ENCODE measurements around the gene SULT2A1. TPM values are rescaled to one million over a fixed set of nuclear protein-coding genes. Genes with fewer than 3 reads are reported as not detected.
"Not testable (repeated sequence)": the region's sequence is repeated elsewhere in the genome, so short reads cannot be mapped to it uniquely, and the experiment has no call there.

SULT2A1 gene, protein sequence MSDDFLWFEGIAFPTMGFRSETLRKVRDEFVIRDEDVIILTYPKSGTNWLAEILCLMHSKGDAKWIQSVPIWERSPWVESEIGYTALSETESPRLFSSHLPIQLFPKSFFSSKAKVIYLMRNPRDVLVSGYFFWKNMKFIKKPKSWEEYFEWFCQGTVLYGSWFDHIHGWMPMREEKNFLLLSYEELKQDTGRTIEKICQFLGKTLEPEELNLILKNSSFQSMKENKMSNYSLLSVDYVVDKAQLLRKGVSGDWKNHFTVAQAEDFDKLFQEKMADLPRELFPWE
- not detected in 2 replicates for total RNA-seq

DNA sequence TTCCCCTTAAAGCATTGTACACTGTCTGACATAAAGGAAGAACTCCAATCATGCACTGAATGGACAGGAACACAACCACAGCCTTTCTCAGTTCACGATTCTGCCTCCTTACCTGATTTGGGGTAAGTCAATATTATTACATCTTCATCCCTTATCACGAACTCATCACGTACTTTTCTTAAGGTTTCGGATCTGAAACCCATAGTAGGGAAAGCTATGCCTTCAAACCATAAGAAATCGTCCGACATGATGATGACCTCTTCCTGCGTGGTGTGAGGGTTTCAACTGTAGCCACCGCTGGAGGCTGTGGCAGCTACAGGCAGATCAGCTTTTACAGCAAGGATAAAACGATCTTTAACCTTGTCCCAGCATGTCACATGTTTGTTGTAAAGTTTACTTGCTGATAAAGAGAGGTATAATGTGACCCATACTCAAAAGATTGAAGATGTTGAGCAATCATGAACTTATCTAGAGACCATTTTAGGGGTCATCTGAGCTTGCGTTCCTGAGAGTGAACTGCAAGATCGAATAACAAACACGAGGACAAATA is at the start of gene SULT2A1:
SULT2A1 (minus strand) TSS at position 306 of the 550 bp plus-strand sequence; CDS start at position 248, 58 bp downstream.
- DNase-seq (ENCODE audit: low read depth, low spot score): no peak

DNA sequence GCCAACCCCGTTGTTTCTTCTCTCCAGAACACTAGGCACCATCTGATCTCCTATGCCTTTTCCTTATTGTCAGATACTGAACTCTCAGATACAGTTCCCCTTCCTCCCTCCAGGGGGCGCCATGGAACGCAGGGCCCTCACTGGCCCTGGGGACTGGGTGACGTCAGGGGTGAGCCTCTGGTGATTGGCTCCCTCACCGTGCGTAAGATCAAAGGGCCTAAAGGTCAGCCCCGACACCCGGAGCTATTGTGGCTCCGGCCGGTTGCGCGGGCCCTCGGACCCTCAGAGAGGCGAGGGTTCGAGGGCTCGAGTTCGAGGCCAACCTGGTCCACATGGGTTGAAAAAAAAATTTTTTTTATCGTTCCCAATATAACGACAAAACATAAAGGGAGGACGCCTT is 42.5 kb upstream of the SULT2A1 start:
- DNase-seq (ENCODE audit: low read depth, low spot score): not testable (repeated sequence)

DNA sequence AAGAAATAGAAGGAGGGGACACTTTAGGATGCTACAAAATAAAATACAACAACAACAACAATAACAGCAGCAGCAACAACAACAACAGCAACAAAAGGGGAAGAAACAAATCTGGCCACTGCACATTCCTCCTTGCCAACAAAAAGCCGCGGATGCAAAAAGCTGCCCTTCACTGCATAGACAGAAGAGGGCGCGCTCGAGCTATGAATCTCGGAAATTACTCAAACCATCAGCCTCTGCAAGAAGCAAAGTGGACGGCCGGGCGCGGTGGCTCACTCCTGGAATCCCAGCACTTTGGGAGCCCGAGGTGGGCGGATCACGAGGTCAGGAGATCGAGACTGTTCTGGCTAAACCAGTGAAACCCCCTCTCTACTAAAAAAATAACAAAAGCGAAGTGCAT is 34.0 kb upstream of the SULT2A1 start:
- DNase-seq (ENCODE audit: low read depth, low spot score): not testable (repeated sequence)

DNA sequence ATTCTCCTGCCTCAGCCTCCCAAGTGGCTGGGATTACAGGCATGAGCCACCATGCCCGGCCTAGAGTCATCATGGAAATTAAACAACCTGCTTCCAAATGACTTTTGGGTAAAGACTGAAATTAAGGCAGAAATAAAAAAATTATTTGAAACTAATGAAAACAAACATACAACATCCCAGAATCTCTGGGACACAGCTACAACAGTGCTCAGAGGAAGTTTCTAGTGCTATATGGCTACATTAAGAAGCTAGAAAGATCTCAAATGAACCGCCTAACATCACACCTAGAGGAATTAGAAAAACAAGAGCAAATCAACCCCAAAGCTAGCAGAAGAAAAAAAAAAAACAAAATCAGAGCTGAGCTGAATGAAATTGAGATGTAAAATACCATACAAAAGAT is 24.1 kb upstream of the SULT2A1 start:
- not testable (repeated sequence) for DNase-seq (ENCODE audit: low read depth, low spot score)

- not testable (repeated sequence) for DNase-seq (ENCODE audit: low read depth, low spot score)
Observed at GRCh38 chr19:47909350-47909749, 23.2 kb upstream of the SULT2A1 start.

DNA sequence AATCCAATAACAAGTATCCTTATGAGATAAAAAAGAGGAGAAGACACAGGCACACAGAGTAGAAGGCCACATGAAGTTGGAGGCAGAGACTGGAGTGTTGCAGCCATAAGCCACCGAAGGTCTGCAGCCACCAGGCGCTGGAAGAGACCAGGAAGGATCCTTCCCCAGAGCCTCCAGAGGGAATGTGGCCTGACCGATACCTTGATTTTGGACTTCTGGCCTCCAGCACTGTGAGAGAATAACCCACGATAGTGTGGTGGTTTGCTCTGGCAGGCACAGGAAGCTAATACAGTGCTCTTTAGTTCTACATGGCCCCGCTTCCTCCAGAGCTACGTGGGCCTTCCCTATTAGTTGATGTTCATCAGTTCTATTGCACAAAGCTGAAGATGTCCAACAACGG is 15.3 kb upstream of the SULT2A1 start:
- no peak for DNase-seq (ENCODE audit: low read depth, low spot score)

- DNase-seq (ENCODE audit: low read depth, low spot score): no peak
Observed at GRCh38 chr19:47899335-47899734, 13.2 kb upstream of the SULT2A1 start.

- no peak for DNase-seq (ENCODE audit: low read depth, low spot score)
Observed at GRCh38 chr19:47897861-47898260, 11.7 kb upstream of the SULT2A1 start.

DNA sequence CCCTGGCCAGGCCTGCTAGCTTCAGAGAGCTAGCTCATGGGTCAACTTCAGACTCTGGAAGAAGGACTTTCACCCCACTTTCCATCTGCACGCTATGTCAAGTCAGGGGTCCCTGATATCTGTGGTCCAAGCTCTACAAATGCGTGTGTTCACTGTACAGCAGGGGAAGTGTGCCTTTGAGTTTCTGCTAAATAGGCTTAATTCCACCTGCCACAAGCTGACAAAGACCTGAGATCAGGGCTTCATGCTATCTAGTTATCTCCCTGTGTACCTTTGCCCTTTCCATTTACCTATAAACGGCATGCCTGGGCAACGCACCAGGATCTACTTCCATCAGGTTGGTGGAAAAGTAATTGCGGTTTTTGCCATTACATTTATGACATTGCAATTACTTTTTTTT is 10.7 kb upstream of the SULT2A1 start:
- no peak for DNase-seq (ENCODE audit: low read depth, low spot score)

DNA sequence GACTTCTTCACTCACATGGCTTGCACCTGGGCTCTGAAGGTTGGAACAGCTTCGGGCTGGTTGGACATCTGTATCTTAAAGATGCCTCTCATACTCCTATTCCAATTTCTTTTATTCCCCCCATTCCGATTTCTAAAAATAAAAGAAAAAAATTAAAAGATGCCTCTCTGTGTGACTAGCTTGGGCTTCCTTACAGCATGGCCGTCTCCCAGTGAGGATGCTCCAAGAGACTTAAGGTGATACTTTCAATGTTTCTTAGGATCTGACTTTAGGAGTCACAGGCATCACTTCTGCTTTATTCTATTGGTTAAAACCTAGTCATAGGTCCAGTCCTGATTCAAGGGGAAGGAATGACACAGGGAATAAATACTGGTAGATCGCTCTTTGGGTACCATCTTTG is 9.9 kb upstream of the SULT2A1 start:
- DNase-seq (ENCODE audit: low read depth, low spot score): no peak

- no peak for DNase-seq (ENCODE audit: low read depth, low spot score)
Observed at GRCh38 chr19:47895165-47895782, 9.2 kb upstream of the SULT2A1 start.

DNA sequence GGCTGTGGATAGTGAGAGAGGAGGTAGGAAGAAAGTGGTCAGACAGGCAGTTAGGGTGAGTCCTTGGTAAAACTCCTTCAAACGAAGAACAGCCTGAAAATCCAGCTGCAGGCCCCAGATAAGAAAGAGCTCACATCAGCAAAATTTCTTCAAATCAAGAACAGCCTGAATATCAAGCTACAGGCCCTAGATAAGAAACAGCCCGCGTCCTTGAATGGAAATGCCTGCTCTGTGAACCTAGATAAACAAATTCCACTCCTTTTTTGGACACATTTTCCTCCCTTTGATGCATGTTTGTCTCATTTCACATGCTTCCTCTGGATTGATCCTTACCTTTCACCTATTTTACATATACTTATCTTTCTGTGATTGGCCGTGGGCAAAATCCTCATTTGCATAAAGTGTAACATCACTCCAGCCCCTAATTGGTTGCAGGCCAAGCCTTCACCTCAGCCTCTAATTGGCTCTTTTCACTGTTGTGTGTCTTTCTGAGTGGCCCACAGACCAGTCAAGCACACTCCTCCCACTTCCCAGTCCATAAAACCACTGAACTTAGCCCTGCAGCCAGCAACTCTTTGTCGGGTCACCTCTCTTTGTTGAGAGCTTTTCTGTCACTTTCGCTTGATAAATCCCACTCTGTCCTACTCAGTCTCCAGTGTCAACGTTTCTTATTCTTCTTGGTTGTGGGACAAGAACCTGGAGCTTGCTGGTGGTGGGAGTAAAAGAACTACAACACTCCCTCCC is 6.0 kb upstream of the SULT2A1 start:
- DNase-seq (ENCODE audit: low read depth, low spot score): peak; percentile 7

GRCh38 chr19:47891622-47891922 is 5.5 kb upstream of the SULT2A1 start:
- DNase-seq (ENCODE audit: low read depth, low spot score): no peak

- DNase-seq (ENCODE audit: low read depth, low spot score): no peak
Observed at GRCh38 chr19:47890865-47891621, 4.9 kb upstream of the SULT2A1 start.

- DNase-seq (ENCODE audit: low read depth, low spot score): no peak
Observed at GRCh38 chr19:47885067-47885463, 1.1 kb downstream of the SULT2A1 start.

DNA sequence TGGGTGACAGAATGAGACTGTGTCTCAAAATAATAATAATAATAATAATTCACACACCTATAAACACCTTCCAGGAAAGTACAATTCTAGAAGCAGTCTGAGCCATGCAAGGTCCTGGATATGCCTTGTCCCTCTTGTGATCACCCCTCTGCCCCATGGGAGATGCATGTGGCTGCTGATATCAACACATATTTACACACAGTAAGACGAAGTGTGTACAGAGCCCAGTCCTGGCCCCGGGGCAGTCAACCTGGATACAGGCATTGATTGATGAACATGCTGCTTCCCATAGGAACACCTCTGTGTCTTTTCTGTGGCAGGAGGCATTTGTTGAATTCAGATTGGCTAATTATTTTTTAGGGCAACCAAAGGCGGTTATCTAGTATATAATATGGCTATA is 3.2 kb downstream of the SULT2A1 start:
- DNase-seq (ENCODE audit: low read depth, low spot score): no peak

- DNase-seq (ENCODE audit: low read depth, low spot score): no peak
Observed at GRCh38 chr19:47881757-47882156, 4.4 kb downstream of the SULT2A1 start.

DNA sequence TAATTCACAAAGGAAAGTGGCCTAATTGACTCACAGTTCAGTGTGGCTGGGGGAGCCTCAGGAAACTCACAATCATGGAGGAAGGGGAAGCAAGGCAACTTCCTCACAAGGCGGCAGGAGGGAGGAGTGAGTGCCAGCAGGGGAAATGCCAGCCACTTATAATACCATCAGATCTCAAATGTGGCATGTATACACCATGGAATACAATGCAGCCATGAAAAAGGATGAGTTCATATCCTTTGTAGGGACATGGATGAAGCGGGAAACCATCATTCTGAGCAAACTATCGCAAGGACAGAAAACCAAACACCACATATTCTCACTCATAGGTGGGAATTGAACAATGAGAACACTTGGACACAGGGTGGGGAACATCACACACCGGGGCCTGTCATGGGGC is 6.7 kb downstream of the SULT2A1 start:
- DNase-seq (ENCODE audit: low read depth, low spot score): not testable (repeated sequence)

DNA sequence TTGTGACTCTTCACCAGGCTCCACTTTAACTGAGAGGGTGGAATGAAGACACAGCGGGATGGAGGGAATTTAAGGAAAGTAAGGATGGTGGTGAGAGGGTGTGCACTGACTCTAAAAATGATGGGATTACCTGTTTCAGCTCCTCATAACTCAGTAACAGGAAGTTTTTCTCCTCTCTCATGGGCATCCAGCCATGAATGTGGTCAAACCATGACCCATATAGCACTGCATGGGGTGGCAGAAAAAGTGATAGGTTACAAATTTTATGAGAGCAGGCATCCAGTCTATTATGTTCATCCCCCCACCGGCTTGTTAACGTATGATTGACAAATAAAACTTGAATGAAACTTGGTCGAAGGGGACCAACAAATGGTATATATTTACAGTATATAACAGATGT is 7.2 kb downstream of the SULT2A1 start:
- no peak for DNase-seq (ENCODE audit: low read depth, low spot score)

DNA sequence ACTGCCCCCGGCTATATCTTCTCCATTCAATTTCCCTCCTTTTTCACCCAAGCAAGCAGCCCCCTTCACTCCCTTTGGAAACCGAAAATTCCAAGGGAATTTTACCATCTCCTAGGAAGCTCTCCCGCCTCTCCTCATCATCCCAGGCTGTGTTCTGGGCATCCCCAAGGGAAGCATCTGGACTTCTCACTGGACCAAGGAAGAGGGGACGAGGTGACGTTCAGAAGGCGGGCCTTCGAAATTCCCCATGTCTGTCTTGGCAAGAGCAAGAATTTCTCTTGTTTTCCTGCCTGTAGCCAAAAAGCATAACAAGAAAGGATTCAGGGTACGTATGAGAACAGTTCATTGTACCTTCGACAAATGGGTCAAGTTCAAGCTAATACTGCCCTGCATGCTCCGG is 20.9 kb downstream of the SULT2A1 start:
- DNase-seq (ENCODE audit: low read depth, low spot score): no peak

DNA sequence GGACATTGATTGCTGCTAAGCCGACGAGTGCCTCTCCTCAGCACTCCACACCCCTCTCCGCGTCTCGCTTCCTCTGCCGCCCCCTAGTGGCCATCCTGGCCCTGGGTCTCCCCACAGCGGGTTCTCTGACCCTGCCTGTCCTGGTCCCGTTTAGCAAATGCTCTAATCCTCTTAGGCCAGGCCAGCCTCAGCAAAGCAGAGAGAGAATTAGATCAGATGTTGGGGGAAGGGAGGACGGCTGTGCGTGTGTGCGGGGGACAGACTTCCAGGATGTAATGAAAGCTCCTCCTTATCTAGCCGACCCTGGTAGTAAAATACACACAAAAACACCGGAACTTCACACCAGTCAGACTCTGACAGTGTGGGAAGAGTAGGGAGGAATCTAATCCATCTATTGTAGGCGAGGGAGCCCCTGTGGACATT is 22.6 kb downstream of the SULT2A1 start:
- peak; percentile 20 for DNase-seq (ENCODE audit: low read depth, low spot score)

DNA sequence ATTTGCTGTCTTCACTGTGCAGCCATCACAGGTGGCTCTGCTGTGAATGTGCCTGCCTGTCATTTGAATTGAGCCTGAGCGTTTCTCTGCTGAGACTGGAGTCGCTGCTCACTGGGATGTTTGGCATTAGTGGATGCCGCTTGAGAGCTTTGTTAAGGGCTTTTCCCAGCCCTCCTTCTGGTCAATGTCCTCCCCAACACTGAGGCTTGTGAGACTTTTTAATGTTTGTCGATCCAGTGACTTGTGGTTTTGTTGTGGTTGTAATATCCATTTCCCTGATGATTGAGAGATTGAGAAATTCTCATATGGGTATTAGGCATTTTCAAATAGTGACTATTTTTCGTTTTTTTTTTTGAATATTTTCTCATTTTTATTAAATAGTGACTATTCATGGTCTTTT is 24.5 kb downstream of the SULT2A1 start:
- DNase-seq (ENCODE audit: low read depth, low spot score): no peak

All from pulmonary artery endothelial cell (primary cell).